Ovary (tissue), 3 donors: ENCODE measurements around the gene TAOK2.
"Not testable (repeated sequence)": the region's sequence is repeated elsewhere in the genome, so short reads cannot be mapped to it uniquely, and the experiment has no call there.

Experiments used
- EP300 ChIP-seq: sonication (generic); formaldehyde crosslinking; IDR thresholded peaks from one replicate; pipeline ENCODE4 v1.6.1; 2017; ENCODE audit warnings: antibody characterized with exemption
- POLR2A ChIP-seq: fragments of 450-650 bp; IDR thresholded peaks from one replicate; pipeline ENCODE4 v1.6.1; 2017; ENCODE audit warnings: antibody characterized with exemption, mild to moderate bottlenecking, moderate library complexity
- TF ChIP-seq, protein P1 (sequence below), 3 donors: fragments of 450-650 bp in 2 of 3; fragments of 200-600 bp in 1 of 3; IDR thresholded peaks; one replicate each; pipeline versions ENCODE4 v1.5.1 to v1.8.0; 2016 to 2022; ENCODE audit warnings: antibody characterized with exemption in 3 of 3, mild to moderate bottlenecking in 1 of 3
- donor health status: DM: no; HTN: no; CAD: no.

GRCh38 chr16:30015450-30015849 is 41.8 kb downstream of the TAOK2 start:
- TF ChIP-seq, protein P1, sequence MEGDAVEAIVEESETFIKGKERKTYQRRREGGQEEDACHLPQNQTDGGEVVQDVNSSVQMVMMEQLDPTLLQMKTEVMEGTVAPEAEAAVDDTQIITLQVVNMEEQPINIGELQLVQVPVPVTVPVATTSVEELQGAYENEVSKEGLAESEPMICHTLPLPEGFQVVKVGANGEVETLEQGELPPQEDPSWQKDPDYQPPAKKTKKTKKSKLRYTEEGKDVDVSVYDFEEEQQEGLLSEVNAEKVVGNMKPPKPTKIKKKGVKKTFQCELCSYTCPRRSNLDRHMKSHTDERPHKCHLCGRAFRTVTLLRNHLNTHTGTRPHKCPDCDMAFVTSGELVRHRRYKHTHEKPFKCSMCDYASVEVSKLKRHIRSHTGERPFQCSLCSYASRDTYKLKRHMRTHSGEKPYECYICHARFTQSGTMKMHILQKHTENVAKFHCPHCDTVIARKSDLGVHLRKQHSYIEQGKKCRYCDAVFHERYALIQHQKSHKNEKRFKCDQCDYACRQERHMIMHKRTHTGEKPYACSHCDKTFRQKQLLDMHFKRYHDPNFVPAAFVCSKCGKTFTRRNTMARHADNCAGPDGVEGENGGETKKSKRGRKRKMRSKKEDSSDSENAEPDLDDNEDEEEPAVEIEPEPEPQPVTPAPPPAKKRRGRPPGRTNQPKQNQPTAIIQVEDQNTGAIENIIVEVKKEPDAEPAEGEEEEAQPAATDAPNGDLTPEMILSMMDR (IDR thresholded peaks at IDR 0.05) = not testable (repeated sequence)
- TF ChIP-seq POLR2A, EP300: not testable (repeated sequence)
